ENCODE measurements around the gene TMEM269.
"Not testable (repeated sequence)": the region's sequence is repeated elsewhere in the genome, so short reads cannot be mapped to it uniquely, and the experiment has no call there.

The TMEM269 gene

GRCh38 chr1:42776502-42776901, 8.3 kb upstream of the TMEM269 start:
- no peak for DNase-seq (ENCODE audit: low spot score)

- DNase-seq (ENCODE audit: low spot score), result peak; percentile 38
Observed at GRCh38 chr1:42777852-42778251, 6.9 kb upstream of the TMEM269 start.

GRCh38 chr1:42779725-42780124, 5.1 kb upstream of the TMEM269 start:
- no peak for DNase-seq (ENCODE audit: low spot score)

DNA sequence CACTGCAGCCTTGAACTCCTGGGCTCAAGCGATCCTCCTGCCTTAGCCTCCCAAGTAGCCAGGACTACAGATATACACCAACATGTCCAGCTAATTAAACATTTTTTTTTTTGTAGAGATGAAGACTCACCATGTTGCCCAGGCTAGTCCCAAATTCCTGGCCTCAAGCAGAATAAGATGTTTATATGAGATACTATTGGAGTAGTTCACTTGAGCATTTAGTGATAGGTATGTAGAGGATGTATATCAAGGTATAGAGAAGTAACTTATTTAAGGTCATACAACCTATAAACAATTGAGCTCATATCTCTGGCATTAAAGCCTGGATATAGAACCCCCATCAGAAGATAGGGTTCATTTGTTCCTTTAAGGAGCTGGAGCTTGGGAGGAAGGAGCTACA, 4.6 kb upstream of the TMEM269 start:
- DNase-seq (ENCODE audit: low spot score), result no peak

- DNase-seq (ENCODE audit: low spot score), result no peak
Observed at GRCh38 chr1:42783092-42783491, 1.7 kb upstream of the TMEM269 start.

DNA sequence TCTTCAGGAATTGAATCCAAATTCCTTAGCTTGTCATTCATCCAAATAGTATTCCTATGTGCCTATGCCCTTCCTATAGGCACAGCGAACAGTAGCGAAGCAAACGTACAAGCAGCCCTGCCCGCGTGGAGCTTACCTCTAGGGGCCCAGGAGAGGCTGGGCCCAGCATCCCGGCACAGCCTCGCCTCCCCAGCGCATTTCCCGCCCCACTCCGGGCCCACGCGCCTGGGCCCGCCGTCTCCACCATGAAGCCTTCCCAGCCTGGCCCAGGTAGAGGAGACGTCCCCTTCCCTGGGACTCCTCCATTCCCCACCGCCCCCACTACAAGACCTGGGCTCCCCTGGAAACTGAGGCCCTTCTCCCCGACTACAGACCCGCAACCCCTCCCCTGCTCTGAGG, 245 bp upstream of the TMEM269 start:
- no peak for DNase-seq (ENCODE audit: low spot score)

- no peak for DNase-seq (ENCODE audit: low spot score)
Observed at GRCh38 chr1:42786097-42786496, 1.3 kb downstream of the TMEM269 start.

- DNase-seq (ENCODE audit: low spot score), result no peak
Observed at GRCh38 chr1:42788021-42788420, 3.2 kb downstream of the TMEM269 start.

DNA sequence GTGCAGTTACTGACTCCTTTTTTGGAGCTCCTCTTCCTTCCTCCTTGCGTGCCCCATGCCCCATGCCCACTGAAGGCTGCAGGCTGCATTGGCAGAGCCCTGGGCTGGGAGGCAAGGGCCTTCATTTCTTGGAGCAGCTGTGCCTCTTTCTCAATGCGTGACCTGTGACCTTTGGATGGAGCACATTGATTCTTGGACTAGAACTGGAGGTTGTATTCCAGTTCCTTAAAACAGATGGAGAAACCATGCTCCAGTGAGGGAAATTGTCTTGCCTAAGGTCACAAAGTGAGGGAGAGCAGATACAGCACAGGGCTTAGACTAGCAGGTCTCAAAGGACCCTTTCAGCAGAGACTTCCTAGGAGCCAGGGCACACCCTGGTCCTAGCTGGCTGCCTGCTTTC, 9.0 kb downstream of the TMEM269 start:
- DNase-seq (ENCODE audit: low spot score), result no peak

DNA sequence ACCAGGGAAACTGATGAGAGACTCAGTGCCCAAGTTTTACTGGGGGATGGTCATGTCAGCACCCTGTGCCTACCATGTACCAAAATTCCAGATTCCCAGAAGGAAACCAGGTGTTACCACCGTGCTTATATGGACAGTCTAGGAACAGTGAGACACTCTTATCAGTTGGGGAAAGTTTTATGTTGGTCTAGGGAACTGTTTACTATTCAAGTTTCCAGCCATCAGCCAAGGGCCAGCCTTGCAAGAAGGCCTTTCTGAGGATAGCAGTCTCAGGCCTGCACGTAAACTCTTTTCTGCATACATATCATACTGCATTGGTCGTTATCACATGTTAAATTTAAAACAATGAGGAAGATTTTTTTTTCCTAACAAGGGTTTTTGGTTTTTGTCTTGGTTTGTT, 12.6 kb downstream of the TMEM269 start:
- DNase-seq (ENCODE audit: low spot score), result no peak

GRCh38 chr1:42797979-42798378, 13.2 kb downstream of the TMEM269 start:
- no peak for DNase-seq (ENCODE audit: low spot score)

- no peak for DNase-seq (ENCODE audit: low spot score)
Observed at GRCh38 chr1:42801832-42802473, 17.2 kb downstream of the TMEM269 start.

DNA sequence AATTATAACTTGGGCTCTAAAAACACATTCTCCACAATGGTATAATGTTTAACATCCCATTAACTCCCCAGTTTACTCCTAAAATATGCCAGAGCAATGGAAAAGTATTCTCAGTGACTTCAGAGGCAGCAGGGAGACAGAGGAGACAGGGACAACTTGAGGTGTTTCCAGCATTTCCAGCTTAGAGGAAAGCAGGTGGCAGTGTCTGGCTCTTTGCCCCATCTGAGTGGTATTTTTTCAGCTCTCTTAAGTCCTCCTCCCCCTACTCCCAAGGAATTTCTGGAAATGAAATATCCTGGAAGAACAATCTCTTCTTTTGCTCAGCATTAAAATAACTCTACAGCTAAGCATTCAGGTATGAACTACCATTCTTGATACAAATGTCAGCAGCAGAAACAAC, 21.4 kb downstream of the TMEM269 start:
- no peak for DNase-seq (ENCODE audit: low spot score)

DNA sequence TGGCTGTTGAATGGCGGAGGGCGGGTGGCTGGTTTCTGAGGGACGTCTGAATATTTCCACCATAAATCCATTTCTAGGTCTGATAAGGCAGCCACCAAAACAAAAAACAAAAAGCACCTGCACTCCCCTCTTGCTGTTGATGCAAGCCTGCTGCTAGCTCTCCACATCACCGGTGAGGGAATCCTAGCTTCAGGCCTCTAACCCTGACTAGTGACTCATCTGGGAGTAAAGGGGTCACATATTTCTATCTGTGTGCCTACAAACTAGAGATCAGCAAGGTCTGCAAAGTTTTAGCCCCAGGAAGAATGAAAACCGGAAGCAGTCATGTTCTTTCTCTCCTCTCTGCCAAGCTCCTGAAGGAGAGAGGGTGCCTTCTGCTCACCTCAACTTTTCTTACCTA, 21.8 kb downstream of the TMEM269 start:
- no peak for DNase-seq (ENCODE audit: low spot score)

- DNase-seq (ENCODE audit: low spot score), result no peak
Observed at GRCh38 chr1:42807056-42807668, 22.4 kb downstream of the TMEM269 start.

GRCh38 chr1:42814815-42815214, 30.0 kb downstream of the TMEM269 start:
- not testable (repeated sequence) for DNase-seq (ENCODE audit: low spot score)

DNA sequence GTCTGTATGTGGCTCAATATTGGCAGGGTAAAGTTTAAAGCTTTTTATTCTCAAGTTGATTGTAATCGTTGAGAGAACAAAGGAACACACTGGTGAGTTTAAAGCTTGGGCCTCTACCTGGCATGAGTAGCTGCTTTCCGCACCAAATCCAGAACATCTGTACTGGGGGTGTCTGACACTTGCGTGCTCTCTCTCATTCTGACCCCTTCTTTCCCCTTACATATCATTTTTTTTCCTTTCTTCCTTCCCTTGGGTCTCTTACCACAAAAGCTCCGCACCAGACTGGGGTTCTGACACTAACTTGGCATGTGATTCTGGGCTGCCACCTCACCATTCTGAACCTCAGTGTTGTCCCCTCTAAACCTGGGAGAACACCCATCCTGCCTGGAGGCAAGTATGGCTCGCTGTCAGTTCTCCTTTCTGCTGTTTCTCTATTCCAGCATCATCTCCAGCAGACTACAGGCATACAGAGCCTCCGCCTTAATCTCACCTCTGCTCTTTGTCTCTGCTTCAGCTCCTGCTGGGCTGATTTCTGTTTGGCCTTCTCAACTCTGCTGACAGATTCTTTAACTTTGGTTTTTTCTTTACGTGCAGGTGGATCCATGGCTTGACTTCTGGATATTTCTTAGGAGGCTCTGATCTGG, 31.3 kb downstream of the TMEM269 start:
- DNase-seq (ENCODE audit: low spot score), result no peak

GRCh38 chr1:42816585-42817439, 32.0 kb downstream of the TMEM269 start, which contains the start of the genes ERMAP and SVBP:
Gene ERMAP, plus strand, starts transcription at chr1:42817122. Its CDS starts 13,327 bp downstream, at chr1:42830449.
Gene SVBP, minus strand, starts transcription at chr1:42817397. Its CDS starts 853 bp downstream, at chr1:42816544.
- peak; percentile 67 for DNase-seq (ENCODE audit: low spot score)

GRCh38 chr1:42817440-42817767, 32.6 kb downstream of the TMEM269 start:
- DNase-seq (ENCODE audit: low spot score), result peak; percentile 86

GRCh38 chr1:42817976-42818375, 33.2 kb downstream of the TMEM269 start:
- DNase-seq (ENCODE audit: low spot score), result no peak

DNA sequence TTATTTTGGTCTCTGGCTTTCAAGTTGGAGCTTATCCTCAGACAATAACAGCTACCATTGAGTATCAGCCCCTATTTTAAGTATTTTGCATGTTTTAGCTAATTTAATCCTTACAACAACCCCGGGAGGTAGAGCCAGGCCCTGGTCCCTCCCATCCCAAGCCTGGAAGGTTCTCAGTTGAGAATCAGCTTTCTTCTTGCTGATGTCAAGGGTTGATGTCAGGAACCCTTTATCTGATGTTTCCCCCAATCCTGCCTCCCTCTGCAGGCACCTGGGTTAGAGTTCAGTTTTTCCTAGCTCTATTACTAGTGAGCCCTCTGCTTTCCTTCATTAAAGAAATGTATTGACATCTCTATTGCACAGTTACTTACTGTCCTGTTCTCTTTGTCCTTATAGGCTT, 36.0 kb downstream of the TMEM269 start:
- no peak for DNase-seq (ENCODE audit: low spot score)

DNA sequence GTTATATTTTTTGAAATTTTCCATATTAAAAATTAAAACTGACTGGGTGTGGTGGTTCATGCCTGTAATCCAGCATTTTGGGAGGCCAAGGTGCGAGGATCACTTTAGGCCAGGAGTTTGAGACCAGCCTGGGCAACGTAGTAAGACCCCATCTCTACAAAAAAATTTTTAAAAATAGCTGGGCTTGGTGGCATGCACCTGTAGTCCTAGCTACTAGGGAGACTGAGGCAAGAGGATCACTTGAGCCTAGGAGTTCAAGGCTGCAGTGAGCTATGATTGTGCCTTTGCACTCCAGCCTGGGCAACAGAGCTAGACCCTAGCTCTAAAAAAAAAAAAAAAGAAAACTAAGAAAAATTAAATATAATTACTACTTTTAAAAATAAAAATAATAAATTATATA, 36.9 kb downstream of the TMEM269 start:
- no peak for DNase-seq (ENCODE audit: low spot score)

Measured in HuH-7.5 (cell line).